Keratinocyte (primary cell): ENCODE results near the gene STK36. TPM values are rescaled to one million over a fixed set of nuclear protein-coding genes. Genes with fewer than 3 reads are reported as not detected.

Source experiments
- DNase-seq: peaks from one replicate; pipeline ENCODE4 v3.0.0-alpha.2; 2011; ENCODE audit warnings: low read depth, missing footprints, low spot score
- FAIRE-seq: peaks from 2 replicates; lab custom pipeline; 2011; peaks lifted over from hg19 to GRCh38; lab: Jason Lieb, UNC
- H2AFZ ChIP-seq: 2 replicates; pipeline ENCODE4 v1.6.0; 2012; ENCODE audit warnings: low read length, control low read depth, inconsistent platforms; ENCODE audit not compliant: control insufficient read depth
- H3K27ac ChIP-seq: 2 replicates; pipeline ENCODE4 v1.5.1; 2011; ENCODE audit warnings: low read length; ENCODE audit not compliant: control insufficient read depth, insufficient read depth
- H3K27me3 ChIP-seq: 3 replicates; pipeline ENCODE4 v1.6.0; 2011; ENCODE audit warnings: low read length; ENCODE audit not compliant: control insufficient read depth, insufficient read depth; ENCODE audit errors: extremely low read depth
- H3K36me3 ChIP-seq, 2 experiments: 2 replicates in 1 of 2; 3 replicates in 1 of 2; pipeline ENCODE4 v1.5.1; 2011; ENCODE audit warnings: low read length in 2 of 2, mild to moderate bottlenecking in 1 of 2; ENCODE audit not compliant: control insufficient read depth in 2 of 2, insufficient read depth in 2 of 2; ENCODE audit errors: extremely low read depth in 1 of 2
- H3K4me1 ChIP-seq: 3 replicates; pipeline ENCODE4 v1.5.1; 2011; ENCODE audit warnings: low read length; ENCODE audit not compliant: control insufficient read depth, insufficient read depth; ENCODE audit errors: extremely low read depth
- H3K4me2 ChIP-seq: 3 replicates; pipeline ENCODE4 v1.6.0; 2011; ENCODE audit warnings: low read depth, low read length; ENCODE audit not compliant: control insufficient read depth, insufficient read depth; ENCODE audit errors: extremely low read depth
- H3K4me3 ChIP-seq, 3 experiments: fragments of 200-600 bp in 1 of 3; sonication (generic) in 1 of 3; 2 replicates in 2 of 3; 3 replicates in 1 of 3; pipeline ENCODE4 v1.5.1; 2011 to 2016; ENCODE audit warnings: low read length in 3 of 3, mild to moderate bottlenecking in 3 of 3, control low read depth in 2 of 3, inconsistent platforms in 1 of 3, low read depth in 1 of 3, mixed read lengths in 1 of 3, mixed run types in 1 of 3, moderate library complexity in 1 of 3; ENCODE audit not compliant: control insufficient read depth in 2 of 3, insufficient read depth in 2 of 3; ENCODE audit errors: extremely low read depth in 1 of 3
- H3K79me2 ChIP-seq: 2 replicates; pipeline ENCODE4 v1.6.0; 2012; ENCODE audit warnings: low read length; ENCODE audit not compliant: control insufficient read depth, insufficient read depth
- H3K9ac ChIP-seq: 3 replicates; pipeline ENCODE4 v1.6.0; 2011; ENCODE audit warnings: low read length; ENCODE audit not compliant: control insufficient read depth, insufficient read depth; ENCODE audit errors: extremely low read depth
- H3K9me1 ChIP-seq: 3 replicates; pipeline ENCODE4 v1.6.0; 2011; ENCODE audit warnings: low read length; ENCODE audit not compliant: control insufficient read depth, insufficient read depth; ENCODE audit errors: extremely low read depth
- H3K9me3 ChIP-seq: 2 replicates; pipeline ENCODE4 v1.5.1; 2012; ENCODE audit warnings: low read depth, low read length; ENCODE audit not compliant: control insufficient read depth
- H4K20me1 ChIP-seq: 3 replicates; pipeline ENCODE4 v1.6.0; 2011; ENCODE audit warnings: low read length; ENCODE audit not compliant: control insufficient read depth, insufficient read depth; ENCODE audit errors: extremely low read depth
- CTCF ChIP-seq, 3 experiments: IDR thresholded peaks in 1 of 3; conservative IDR thresholded peaks in 1 of 3; optimal IDR thresholded peaks in 1 of 3; 2 replicates in 2 of 3; 3 replicates in 1 of 3; pipeline versions ENCODE3 to v1.5.1; 2011; ENCODE audit warnings: low read length in 3 of 3, mild to moderate bottlenecking in 3 of 3, moderate library complexity in 2 of 3, control low read depth in 1 of 3, inconsistent platforms in 1 of 3; ENCODE audit not compliant: insufficient read depth in 2 of 3; ENCODE audit errors: extremely low read depth in 1 of 3
- EZH2 ChIP-seq: IDR thresholded peaks from one replicate; pipeline ENCODE4 v1.6.1; 2012; ENCODE audit warnings: inconsistent platforms, mild to moderate bottlenecking, low read length, moderate library complexity
- dilution Hi-C: fragments of 300-500 bp; cut with MboI; formaldehyde crosslinking; loops from one replicate; pipeline ENCODE4 v1.7.0; 2020; ENCODE audit warnings: low sequenced_read_pairs; ENCODE audit not compliant: extremely low pct_ligation_motif_present
- polyA plus RNA-seq, 5 experiments: library from polyadenylated mRNA; depleted of rRNA in 3 of 5; stranded (reverse) in 3 of 5; stranded (forward) in 1 of 5; unstranded in 1 of 5; fragments of >200 nt; gene quantifications; 1 replicate in 1 of 5; 2 replicates in 3 of 5; 3 replicates in 1 of 5; pipeline versions ENCODE4 v1.2.1 to v1.2.3, GENCODE V29; 2011 to 2012; ENCODE audit warnings: missing spikeins in 2 of 5, low read depth in 1 of 5, low replicate concordance in 1 of 5

The STK36 gene
- polyA plus RNA-seq, 1 donor (not counting 4 experiments of a cell fraction or from before 2014, with no cell fraction given): 19.0 TPM

- DNase-seq (no peak), FAIRE-seq (no peak)
- Histone ChIP-seq H3K9me1 (no peaks in the 10 kb centered on the region), H4K20me1 (peaks cover 3% of the 10 kb centered on the region), H3K4me1 (peaks cover 23% of the 10 kb centered on the region), H3K4me3 (no peak overlapping the region), H3K27me3 (no peaks in the 10 kb centered on the region), H3K79me2 (peaks cover 14% of the 10 kb centered on the region), H2AFZ (no peak overlapping the region), H3K27ac (no peak overlapping the region), H3K9ac (no peak overlapping the region), H3K4me2 (no peak overlapping the region), H3K36me3 (peaks cover 42 to 65% of the 10 kb centered on the region in 2 experiments), H3K9me3 (no peaks in the 10 kb centered on the region)
- no peak for TF ChIP-seq CTCF (optimal IDR thresholded peaks at IDR 0.05 in 1 of 3, IDR thresholded peaks at IDR 0.05 in 1 of 3, conservative IDR thresholded peaks at IDR 0.05 in 1 of 3; ENCODE audit: extremely low read depth in 1 of 3, insufficient read depth in 2 of 3, low read length in 3 of 3)
- no peak for TF ChIP-seq EZH2
- dilution Hi-C loops: no loop called here
These were observed 29.1 kb upstream of the STK36 start for GRCh38 chr2:218642786-218643185.

GRCh38 chr2:218643751-218644310, 28.1 kb upstream of the STK36 start:
- no peak overlapping the region for H3K9ac ChIP-seq
- no peak for TF ChIP-seq EZH2
- no peak for TF ChIP-seq CTCF (optimal IDR thresholded peaks at IDR 0.05 in 1 of 3, IDR thresholded peaks at IDR 0.05 in 1 of 3, conservative IDR thresholded peaks at IDR 0.05 in 1 of 3; ENCODE audit: extremely low read depth in 1 of 3, insufficient read depth in 2 of 3, low read length in 3 of 3)

More at GRCh38 chr2:218643751-218644310, 28.1 kb upstream of the STK36 start:
- H3K36me3 ChIP-seq: peaks cover 42 to 66% of the 10 kb centered on the region in 2 experiments
- peak overlapping the region; percentile 74 for H3K27ac ChIP-seq
- FAIRE-seq: no peak
- H3K4me2 ChIP-seq: no peak overlapping the region
- H3K4me1 ChIP-seq: peaks cover 23% of the 10 kb centered on the region
- no peak overlapping the region for H3K4me3 ChIP-seq
- H2AFZ ChIP-seq: no peak overlapping the region
- H3K9me1 ChIP-seq: no peaks in the 10 kb centered on the region
- DNase-seq: no peak
- H3K79me2 ChIP-seq: peaks cover 19% of the 10 kb centered on the region
- H4K20me1 ChIP-seq: peaks cover 3% of the 10 kb centered on the region
- dilution Hi-C loops: no loop called here
- H3K27me3 ChIP-seq: no peaks in the 10 kb centered on the region
- no peaks in the 10 kb centered on the region for H3K9me3 ChIP-seq
